ENCODE results near the gene SLCO4A1.

- TF ChIP-seq, protein P1, sequence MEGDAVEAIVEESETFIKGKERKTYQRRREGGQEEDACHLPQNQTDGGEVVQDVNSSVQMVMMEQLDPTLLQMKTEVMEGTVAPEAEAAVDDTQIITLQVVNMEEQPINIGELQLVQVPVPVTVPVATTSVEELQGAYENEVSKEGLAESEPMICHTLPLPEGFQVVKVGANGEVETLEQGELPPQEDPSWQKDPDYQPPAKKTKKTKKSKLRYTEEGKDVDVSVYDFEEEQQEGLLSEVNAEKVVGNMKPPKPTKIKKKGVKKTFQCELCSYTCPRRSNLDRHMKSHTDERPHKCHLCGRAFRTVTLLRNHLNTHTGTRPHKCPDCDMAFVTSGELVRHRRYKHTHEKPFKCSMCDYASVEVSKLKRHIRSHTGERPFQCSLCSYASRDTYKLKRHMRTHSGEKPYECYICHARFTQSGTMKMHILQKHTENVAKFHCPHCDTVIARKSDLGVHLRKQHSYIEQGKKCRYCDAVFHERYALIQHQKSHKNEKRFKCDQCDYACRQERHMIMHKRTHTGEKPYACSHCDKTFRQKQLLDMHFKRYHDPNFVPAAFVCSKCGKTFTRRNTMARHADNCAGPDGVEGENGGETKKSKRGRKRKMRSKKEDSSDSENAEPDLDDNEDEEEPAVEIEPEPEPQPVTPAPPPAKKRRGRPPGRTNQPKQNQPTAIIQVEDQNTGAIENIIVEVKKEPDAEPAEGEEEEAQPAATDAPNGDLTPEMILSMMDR (IDR thresholded peaks at IDR 0.05): no peak
- TF ChIP-seq POLR2A (IDR thresholded peaks at IDR 0.05): no peak
Observed at GRCh38 chr20:62631336-62632308, 10.7 kb upstream of the SLCO4A1 start.

All from vagina (tissue), 2 donors.